Uterus (tissue), 4 donors: ENCODE measurements around the gene NCOA1. TPM values are rescaled to one million over a fixed set of nuclear protein-coding genes. Genes with fewer than 3 reads are reported as not detected.
"Not testable (repeated sequence)": the region's sequence is repeated elsewhere in the genome, so short reads cannot be mapped to it uniquely, and the experiment has no call there.

Experiments used
- DNase-seq, 2 donors: peaks; one replicate each; pipeline ENCODE4 v3.0.0-alpha.2; 2019 to 2020
- H3K27ac ChIP-seq, 2 donors: fragments of 200-600 bp; sonication (generic); 1 replicate in 1 of 2; 2 replicates in 1 of 2; pipeline ENCODE4 v1.5.1; 2016 to 2018
- H3K27me3 ChIP-seq, 2 donors: fragments of 200-600 bp; sonication (generic); one replicate each; pipeline ENCODE4 v1.5.1; 2018 to 2019; ENCODE audit warnings: control low read depth in 1 of 2
- H3K36me3 ChIP-seq, 2 donors: fragments of 200-600 bp; sonication (generic); one replicate each; pipeline ENCODE4 v1.5.1; 2019; ENCODE audit warnings: control low read depth in 1 of 2
- H3K4me1 ChIP-seq, 2 donors: fragments of 200-600 bp; sonication (generic); one replicate each; pipeline ENCODE4 v1.5.1; 2018 to 2019; ENCODE audit warnings: control low read depth in 1 of 2
- H3K4me3 ChIP-seq, 2 donors: fragments of 200-600 bp; sonication (generic); 1 replicate in 1 of 2; 2 replicates in 1 of 2; pipeline ENCODE4 v1.5.1; 2018 to 2019; ENCODE audit warnings: mild to moderate bottlenecking in 1 of 2
- H3K9me3 ChIP-seq, 2 donors: fragments of 200-600 bp; sonication (generic); one replicate each; pipeline ENCODE4 v1.5.1; 2019; ENCODE audit warnings: control low read depth in 1 of 2
- POLR2A ChIP-seq, 2 donors: fragments of 450-650 bp; IDR thresholded peaks; one replicate each; pipeline ENCODE4 v1.6.1; 2016; ENCODE audit warnings: antibody characterized with exemption in 2 of 2, mild to moderate bottlenecking in 1 of 2, moderate library complexity in 1 of 2
- intact Hi-C: fragments of 100-400 bp; cut with DNase I; formaldehyde crosslinking; loops from one replicate; pipeline ENCODE4 v1.15.1; 2023; ENCODE audit warnings: low total_unique reads
- total RNA-seq, 4 donors: library from RNA; depleted of rRNA in 3 of 4; stranded (reverse); fragments of >200 nt in 3 of 4; gene quantifications; one replicate each; pipeline versions ENCODE4 v1.1.0 to v1.2.4, GENCODE V29; 2014 to 2023
- TF ChIP-seq, protein P1 (sequence below), 4 experiments: fragments of 200-600 bp in 2 of 4; fragments of 450-650 bp in 2 of 4; sonication (generic) in 2 of 4; IDR thresholded peaks; one replicate each; pipeline ENCODE4 v1.5.1; 2016 to 2019; ENCODE audit warnings: antibody characterized with exemption in 4 of 4, mild to moderate bottlenecking in 2 of 4, moderate library complexity in 1 of 4
- donor health status: DM: yes; HTN: yes; CAD: no.

NCOA1 gene
- total RNA-seq, 4 donors from 2014 or later: 38.7 to 88.5 (median 62.0) TPM

DNA sequence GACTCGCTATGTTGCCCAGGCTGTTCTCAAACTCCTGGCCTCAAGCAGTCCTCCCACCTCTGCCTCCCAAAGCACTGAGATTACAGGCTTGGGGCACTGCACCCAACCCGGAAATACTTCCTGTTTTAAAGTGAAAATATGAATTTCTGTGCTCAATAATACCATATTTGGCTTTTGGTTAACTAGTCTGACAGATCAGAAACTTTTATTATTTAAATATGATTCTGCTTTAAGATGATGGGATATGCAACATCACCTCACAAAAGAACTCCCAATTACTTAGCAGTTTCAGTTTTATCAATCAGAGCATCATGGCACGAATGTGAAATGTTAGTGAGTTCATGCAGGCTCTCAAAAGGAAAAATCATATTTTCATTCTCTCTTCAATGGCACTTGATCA is 181.5 kb downstream of the NCOA1 start:
- Histone ChIP-seq H3K27ac (no peak overlapping the region), H3K4me3 (no peak overlapping the region), H3K36me3 (no peaks in the 10 kb centered on the region), H3K9me3 (no peaks in the 10 kb centered on the region), H3K4me1 (no peaks in the 10 kb centered on the region), H3K27me3 (no peaks in the 10 kb centered on the region)
- DNase-seq: no peak
- intact Hi-C loops: no loop called here
- TF ChIP-seq, protein P1, sequence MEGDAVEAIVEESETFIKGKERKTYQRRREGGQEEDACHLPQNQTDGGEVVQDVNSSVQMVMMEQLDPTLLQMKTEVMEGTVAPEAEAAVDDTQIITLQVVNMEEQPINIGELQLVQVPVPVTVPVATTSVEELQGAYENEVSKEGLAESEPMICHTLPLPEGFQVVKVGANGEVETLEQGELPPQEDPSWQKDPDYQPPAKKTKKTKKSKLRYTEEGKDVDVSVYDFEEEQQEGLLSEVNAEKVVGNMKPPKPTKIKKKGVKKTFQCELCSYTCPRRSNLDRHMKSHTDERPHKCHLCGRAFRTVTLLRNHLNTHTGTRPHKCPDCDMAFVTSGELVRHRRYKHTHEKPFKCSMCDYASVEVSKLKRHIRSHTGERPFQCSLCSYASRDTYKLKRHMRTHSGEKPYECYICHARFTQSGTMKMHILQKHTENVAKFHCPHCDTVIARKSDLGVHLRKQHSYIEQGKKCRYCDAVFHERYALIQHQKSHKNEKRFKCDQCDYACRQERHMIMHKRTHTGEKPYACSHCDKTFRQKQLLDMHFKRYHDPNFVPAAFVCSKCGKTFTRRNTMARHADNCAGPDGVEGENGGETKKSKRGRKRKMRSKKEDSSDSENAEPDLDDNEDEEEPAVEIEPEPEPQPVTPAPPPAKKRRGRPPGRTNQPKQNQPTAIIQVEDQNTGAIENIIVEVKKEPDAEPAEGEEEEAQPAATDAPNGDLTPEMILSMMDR (IDR thresholded peaks at IDR 0.05): no peak
- no peak for TF ChIP-seq POLR2A (IDR thresholded peaks at IDR 0.05)

DNA sequence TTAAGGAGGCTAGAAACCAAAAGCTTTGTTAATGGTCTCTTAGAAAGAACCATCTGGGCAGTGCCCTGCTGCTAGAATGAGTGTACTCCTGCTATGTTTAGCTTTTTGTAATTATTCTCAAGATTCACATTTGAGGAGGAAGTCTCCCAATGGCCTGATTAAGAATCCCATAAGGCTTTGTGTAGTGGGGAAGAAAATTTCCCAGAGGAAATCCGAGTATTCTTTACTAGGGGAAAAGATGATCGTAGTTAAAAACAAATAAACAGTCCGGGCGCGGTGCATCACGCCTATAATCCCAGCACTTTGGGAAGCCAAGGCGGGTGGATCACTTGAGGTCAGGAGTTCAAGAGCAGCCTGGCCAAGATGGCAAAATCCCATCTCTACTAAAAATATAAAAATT is 184.3 kb downstream of the NCOA1 start:
- Histone ChIP-seq H3K36me3 (no peaks in the 10 kb centered on the region), H3K27ac (no peak overlapping the region), H3K9me3 (no peaks in the 10 kb centered on the region), H3K27me3 (no peaks in the 10 kb centered on the region), H3K4me1 (no peaks in the 10 kb centered on the region), H3K4me3 (no peak overlapping the region)
- intact Hi-C loops: no loop called here
- TF ChIP-seq, protein P1 (IDR thresholded peaks at IDR 0.05): no peak
- no peak for TF ChIP-seq POLR2A (IDR thresholded peaks at IDR 0.05)
- no peak for DNase-seq

DNA sequence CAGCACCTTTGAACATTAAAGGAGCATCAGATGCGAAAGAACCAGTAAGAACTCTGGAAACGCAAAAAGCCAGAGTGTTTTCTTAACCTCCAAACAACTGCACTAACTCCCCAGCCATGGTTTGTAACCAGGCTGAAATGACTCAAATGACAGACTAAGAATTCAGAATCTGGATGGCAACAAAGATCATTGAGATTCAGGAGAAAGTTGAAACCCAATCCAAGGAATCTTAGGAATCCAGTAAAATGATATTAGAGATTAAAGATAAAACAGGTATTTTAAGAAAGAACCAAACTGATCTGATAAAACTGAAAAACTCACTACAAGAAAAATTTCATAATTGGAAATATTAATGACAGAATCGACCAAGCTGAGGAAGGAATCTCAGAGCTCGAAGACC is 185.4 kb downstream of the NCOA1 start:
- Histone ChIP-seq H3K4me1 (no peaks in the 10 kb centered on the region), H3K27me3 (no peaks in the 10 kb centered on the region), H3K4me3 (no peak overlapping the region), H3K36me3 (no peaks in the 10 kb centered on the region), H3K27ac (no peak overlapping the region), H3K9me3 (no peaks in the 10 kb centered on the region)
- intact Hi-C loops: no loop called here
- DNase-seq: no peak
- no peak for TF ChIP-seq POLR2A (IDR thresholded peaks at IDR 0.05)
- TF ChIP-seq, protein P1 (IDR thresholded peaks at IDR 0.05): no peak

DNA sequence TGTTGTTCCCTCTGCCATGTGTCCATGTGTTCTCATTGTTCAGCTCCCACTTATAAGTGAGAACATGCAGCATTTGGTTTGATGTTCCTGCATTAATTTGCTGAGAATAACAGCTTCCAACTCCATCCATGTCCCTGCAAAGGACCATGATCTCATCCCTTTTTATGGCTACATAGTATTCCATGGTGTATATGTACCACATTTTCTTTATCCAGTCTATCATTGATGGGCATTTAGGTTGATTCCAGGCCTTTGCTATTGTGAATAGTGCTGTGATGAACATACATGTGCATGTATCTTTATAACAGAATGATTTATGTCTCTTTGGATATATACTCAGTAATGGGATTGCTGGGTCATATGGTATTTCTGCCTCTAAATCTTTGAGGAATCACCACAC is 187.0 kb downstream of the NCOA1 start:
- DNase-seq, H3K27me3 ChIP-seq, H3K4me3 ChIP-seq, H3K9me3 ChIP-seq, intact Hi-C loops, H3K27ac ChIP-seq, H3K36me3 ChIP-seq, H3K4me1 ChIP-seq: not testable (repeated sequence)

DNA sequence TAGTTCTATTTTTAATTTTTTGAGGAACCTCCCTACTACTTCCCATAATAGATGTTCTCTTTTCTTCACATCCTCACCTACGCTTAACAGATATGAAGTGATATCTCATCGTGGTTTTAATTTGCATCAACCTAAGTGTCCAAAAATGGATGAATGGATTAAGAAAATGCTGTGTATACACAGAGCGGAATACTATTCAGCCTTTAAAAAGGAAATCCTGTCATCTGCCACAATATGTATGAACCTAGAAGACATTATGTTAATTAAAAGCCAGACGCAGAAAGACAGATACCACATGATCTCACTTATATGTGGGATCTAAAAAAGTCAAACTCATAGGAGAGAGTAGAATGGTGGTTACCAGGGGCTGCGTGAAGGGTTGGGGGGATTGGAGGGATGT is 189.1 kb downstream of the NCOA1 start:
- H3K4me3 ChIP-seq: no peak overlapping the region
- H3K27me3 ChIP-seq: no peaks in the 10 kb centered on the region
- H3K9me3 ChIP-seq: no peaks in the 10 kb centered on the region
- no peaks in the 10 kb centered on the region for H3K36me3 ChIP-seq
- TF ChIP-seq POLR2A (IDR thresholded peaks at IDR 0.05): no peak
- TF ChIP-seq, protein P1 (IDR thresholded peaks at IDR 0.05): no peak
- no peaks in the 10 kb centered on the region for H3K4me1 ChIP-seq
- H3K27ac ChIP-seq: no peak overlapping the region
- intact Hi-C loops: no loop called here
- no peak for DNase-seq

DNA sequence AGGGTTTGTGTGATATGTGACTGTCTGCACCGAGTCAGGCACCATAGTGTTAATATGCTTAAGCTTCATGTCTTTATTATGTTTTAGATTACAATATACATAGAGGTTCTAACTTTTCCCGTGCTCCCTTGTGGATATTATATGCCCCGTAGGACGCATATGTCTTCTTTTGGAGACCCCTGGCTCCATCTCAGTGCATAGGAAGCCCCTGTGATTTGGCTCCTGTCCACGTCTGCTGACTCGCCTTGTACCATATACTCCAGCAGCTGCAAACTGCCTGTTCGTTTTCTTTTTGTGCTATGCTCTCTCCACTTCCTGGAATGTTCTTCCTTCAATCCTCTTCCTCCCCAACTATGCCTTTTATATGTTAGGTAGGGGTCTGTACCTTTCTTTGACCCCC is 191.2 kb downstream of the NCOA1 start:
- Histone ChIP-seq H3K4me3 (no peak overlapping the region), H3K36me3 (no peaks in the 10 kb centered on the region), H3K9me3 (no peaks in the 10 kb centered on the region), H3K27ac (no peak overlapping the region), H3K4me1 (no peaks in the 10 kb centered on the region), H3K27me3 (no peaks in the 10 kb centered on the region)
- no peak for DNase-seq
- TF ChIP-seq POLR2A (IDR thresholded peaks at IDR 0.05): no peak
- TF ChIP-seq, protein P1 (IDR thresholded peaks at IDR 0.05): no peak
- intact Hi-C loops: no loop called here
